ENCODE measurements around the gene PRDM10.
A peak's percentile ranks its signal among the peaks of the same experiment; 100 is the strongest.

The PRDM10 gene

GRCh38 chr11:130003717-130004001 is 1.0 kb upstream of the PRDM10 start:
- DNase-seq: no peak

GRCh38 chr11:130002846-130003716 is 446 bp upstream of the PRDM10 start:
- DNase-seq: peak; percentile 85

GRCh38 chr11:130001461-130002351 is 929 bp downstream of the PRDM10 start:
- no peak for DNase-seq

GRCh38 chr11:130000552-130001176 is 2.0 kb downstream of the PRDM10 start:
- DNase-seq: no peak

- DNase-seq: no peak
Measured at GRCh38 chr11:129999407-129999806, 3.2 kb downstream of the PRDM10 start.

GRCh38 chr11:129998905-129999304 is 3.7 kb downstream of the PRDM10 start:
- DNase-seq: no peak

- no peak for DNase-seq
Measured at GRCh38 chr11:129998107-129998506, 4.5 kb downstream of the PRDM10 start.

- no peak for DNase-seq
Measured at GRCh38 chr11:129997513-129997912, 5.1 kb downstream of the PRDM10 start.

- no peak for DNase-seq
Measured at GRCh38 chr11:129996113-129996870, 6.3 kb downstream of the PRDM10 start.

- no peak for DNase-seq
Measured at GRCh38 chr11:129995163-129995562, 7.5 kb downstream of the PRDM10 start.

- DNase-seq: no peak
Measured at GRCh38 chr11:129992161-129992944, 10.3 kb downstream of the PRDM10 start.

GRCh38 chr11:129989149-129989813 is 13.4 kb downstream of the PRDM10 start:
- no peak for DNase-seq

- DNase-seq: no peak
Measured at GRCh38 chr11:129987950-129988349, 14.7 kb downstream of the PRDM10 start.

- DNase-seq: no peak
Measured at GRCh38 chr11:129985823-129986222, 16.8 kb downstream of the PRDM10 start.

GRCh38 chr11:129980086-129980485 is 22.5 kb downstream of the PRDM10 start:
- no peak for DNase-seq

GRCh38 chr11:129979046-129979605 is 23.5 kb downstream of the PRDM10 start:
- no peak for DNase-seq

GRCh38 chr11:129978447-129978846 is 24.2 kb downstream of the PRDM10 start:
- no peak for DNase-seq

- DNase-seq: no peak
Measured at GRCh38 chr11:129976328-129976727, 26.3 kb downstream of the PRDM10 start.

- no peak for DNase-seq
Measured at GRCh38 chr11:129975543-129975942, 27.1 kb downstream of the PRDM10 start.

- DNase-seq: no peak
Measured at GRCh38 chr11:129974672-129975071, 28.0 kb downstream of the PRDM10 start.

- no peak for DNase-seq
Measured at GRCh38 chr11:129974237-129974636, 28.4 kb downstream of the PRDM10 start.

All from activated CD4-positive, CD25-positive, alpha-beta regulatory T cell treated with anti-CD3 and anti-CD28 coated beads, Interleukin-2, amount 50 U/mL, for 72 hours (primary cell).